ENCODE results near the gene IL36A. TPM values are rescaled to one million over a fixed set of nuclear protein-coding genes. Genes with fewer than 3 reads are reported as not detected.

The IL36A gene
- polyA plus RNA-seq, 1 donor (not counting 4 experiments of a cell fraction or from before 2014, with no cell fraction given): not detected

DNA sequence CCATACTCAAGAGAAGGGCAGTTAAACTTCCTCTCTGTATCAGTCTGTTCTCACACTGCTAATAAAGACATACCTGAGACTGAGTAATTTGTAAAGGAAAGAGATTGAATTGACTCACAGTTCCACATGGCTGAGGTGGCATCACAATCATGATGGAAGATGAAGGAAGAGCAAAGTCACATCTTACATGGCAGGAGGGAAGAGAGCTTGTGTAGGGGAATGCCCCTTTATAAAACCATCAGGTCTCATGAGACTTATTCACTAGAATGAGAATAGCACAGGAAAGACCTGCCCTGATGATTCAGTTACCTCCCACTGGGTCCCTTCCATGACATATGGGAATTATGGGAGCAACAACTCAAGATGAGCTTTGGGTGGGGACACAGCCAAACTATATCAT, 48.8 kb downstream of the IL36A start:
- Histone ChIP-seq H3K27ac (ENCODE audit: control insufficient read depth, insufficient read depth, low read length) (no peak overlapping the region), H2AFZ (ENCODE audit: control insufficient read depth, low read length) (no peak overlapping the region), H3K36me3 (ENCODE audit: control insufficient read depth in 2 of 2, extremely low read depth in 1 of 2, insufficient read depth in 2 of 2, low read length in 2 of 2) (no peaks in the 10 kb centered on the region), H3K4me2 (ENCODE audit: control insufficient read depth, extremely low read depth, insufficient read depth, low read depth, low read length) (no peak overlapping the region), H3K9me1 (ENCODE audit: control insufficient read depth, extremely low read depth, insufficient read depth, low read length) (no peaks in the 10 kb centered on the region), H3K9me3 (ENCODE audit: control insufficient read depth, low read depth, low read length) (peaks cover 8% of the 10 kb centered on the region), H3K79me2 (ENCODE audit: control insufficient read depth, insufficient read depth, low read length) (no peaks in the 10 kb centered on the region), H3K27me3 (ENCODE audit: control insufficient read depth, extremely low read depth, insufficient read depth, low read length) (no peaks in the 10 kb centered on the region), H3K4me1 (ENCODE audit: control insufficient read depth, extremely low read depth, insufficient read depth, low read length) (peaks cover 11% of the 10 kb centered on the region), H4K20me1 (ENCODE audit: control insufficient read depth, extremely low read depth, insufficient read depth, low read length) (no peaks in the 10 kb centered on the region), H3K9ac (ENCODE audit: control insufficient read depth, extremely low read depth, insufficient read depth, low read length) (no peak overlapping the region), H3K4me3 (ENCODE audit: control insufficient read depth in 2 of 3, extremely low read depth in 1 of 3, insufficient read depth in 2 of 3, low read depth in 1 of 3, low read length in 3 of 3) (no peak overlapping the region)
- TF ChIP-seq EZH2 (IDR thresholded peaks at IDR 0.05; ENCODE audit: low read length): no peak
- TF ChIP-seq, protein P1, sequence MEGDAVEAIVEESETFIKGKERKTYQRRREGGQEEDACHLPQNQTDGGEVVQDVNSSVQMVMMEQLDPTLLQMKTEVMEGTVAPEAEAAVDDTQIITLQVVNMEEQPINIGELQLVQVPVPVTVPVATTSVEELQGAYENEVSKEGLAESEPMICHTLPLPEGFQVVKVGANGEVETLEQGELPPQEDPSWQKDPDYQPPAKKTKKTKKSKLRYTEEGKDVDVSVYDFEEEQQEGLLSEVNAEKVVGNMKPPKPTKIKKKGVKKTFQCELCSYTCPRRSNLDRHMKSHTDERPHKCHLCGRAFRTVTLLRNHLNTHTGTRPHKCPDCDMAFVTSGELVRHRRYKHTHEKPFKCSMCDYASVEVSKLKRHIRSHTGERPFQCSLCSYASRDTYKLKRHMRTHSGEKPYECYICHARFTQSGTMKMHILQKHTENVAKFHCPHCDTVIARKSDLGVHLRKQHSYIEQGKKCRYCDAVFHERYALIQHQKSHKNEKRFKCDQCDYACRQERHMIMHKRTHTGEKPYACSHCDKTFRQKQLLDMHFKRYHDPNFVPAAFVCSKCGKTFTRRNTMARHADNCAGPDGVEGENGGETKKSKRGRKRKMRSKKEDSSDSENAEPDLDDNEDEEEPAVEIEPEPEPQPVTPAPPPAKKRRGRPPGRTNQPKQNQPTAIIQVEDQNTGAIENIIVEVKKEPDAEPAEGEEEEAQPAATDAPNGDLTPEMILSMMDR (optimal IDR thresholded peaks at IDR 0.05 in 1 of 3, IDR thresholded peaks at IDR 0.05 in 1 of 3, conservative IDR thresholded peaks at IDR 0.05 in 1 of 3; ENCODE audit: extremely low read depth in 1 of 3, insufficient read depth in 2 of 3, low read length in 3 of 3): no peak
- no peak for DNase-seq (ENCODE audit: low read depth, low spot score)
- no peak for FAIRE-seq
- dilution Hi-C loops (cut with MboI; ENCODE audit: extremely low pct_ligation_motif_present, low sequenced_read_pairs): no loop called here

DNA sequence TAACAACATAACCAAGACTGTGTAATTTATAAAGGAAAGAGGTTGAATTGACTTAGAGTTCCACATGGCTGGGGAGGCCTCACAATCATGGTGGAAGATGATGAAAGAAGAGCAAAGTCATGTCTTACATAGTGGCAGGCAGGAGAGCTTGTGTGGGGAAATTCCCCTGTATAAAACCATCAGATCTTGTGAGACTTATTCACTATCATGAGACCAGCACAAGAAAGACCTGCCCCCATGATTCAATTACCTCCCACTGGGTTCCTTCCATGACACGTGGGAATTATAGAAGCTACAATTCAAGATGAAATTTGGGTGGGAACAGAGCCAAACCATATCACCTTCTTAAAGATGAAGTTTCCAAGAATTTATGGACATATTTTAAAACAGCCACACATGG, 51.3 kb downstream of the IL36A start:
- Histone ChIP-seq H3K4me1 (ENCODE audit: control insufficient read depth, extremely low read depth, insufficient read depth, low read length) (peaks cover 18% of the 10 kb centered on the region), H3K9ac (ENCODE audit: control insufficient read depth, extremely low read depth, insufficient read depth, low read length) (no peak overlapping the region), H3K79me2 (ENCODE audit: control insufficient read depth, insufficient read depth, low read length) (no peaks in the 10 kb centered on the region), H3K4me2 (ENCODE audit: control insufficient read depth, extremely low read depth, insufficient read depth, low read depth, low read length) (no peak overlapping the region), H2AFZ (ENCODE audit: control insufficient read depth, low read length) (no peak overlapping the region), H3K4me3 (ENCODE audit: control insufficient read depth in 2 of 3, extremely low read depth in 1 of 3, insufficient read depth in 2 of 3, low read depth in 1 of 3, low read length in 3 of 3) (no peak overlapping the region), H3K9me3 (ENCODE audit: control insufficient read depth, low read depth, low read length) (peaks cover 8% of the 10 kb centered on the region), H3K27ac (ENCODE audit: control insufficient read depth, insufficient read depth, low read length) (no peak overlapping the region), H4K20me1 (ENCODE audit: control insufficient read depth, extremely low read depth, insufficient read depth, low read length) (no peaks in the 10 kb centered on the region), H3K36me3 (ENCODE audit: control insufficient read depth in 2 of 2, extremely low read depth in 1 of 2, insufficient read depth in 2 of 2, low read length in 2 of 2) (no peaks in the 10 kb centered on the region), H3K9me1 (ENCODE audit: control insufficient read depth, extremely low read depth, insufficient read depth, low read length) (no peaks in the 10 kb centered on the region), H3K27me3 (ENCODE audit: control insufficient read depth, extremely low read depth, insufficient read depth, low read length) (no peaks in the 10 kb centered on the region)
- dilution Hi-C loops (cut with MboI; ENCODE audit: extremely low pct_ligation_motif_present, low sequenced_read_pairs): no loop called here
- TF ChIP-seq EZH2 (IDR thresholded peaks at IDR 0.05; ENCODE audit: low read length): no peak
- FAIRE-seq (no peak), DNase-seq (ENCODE audit: low read depth, low spot score) (no peak)

DNA sequence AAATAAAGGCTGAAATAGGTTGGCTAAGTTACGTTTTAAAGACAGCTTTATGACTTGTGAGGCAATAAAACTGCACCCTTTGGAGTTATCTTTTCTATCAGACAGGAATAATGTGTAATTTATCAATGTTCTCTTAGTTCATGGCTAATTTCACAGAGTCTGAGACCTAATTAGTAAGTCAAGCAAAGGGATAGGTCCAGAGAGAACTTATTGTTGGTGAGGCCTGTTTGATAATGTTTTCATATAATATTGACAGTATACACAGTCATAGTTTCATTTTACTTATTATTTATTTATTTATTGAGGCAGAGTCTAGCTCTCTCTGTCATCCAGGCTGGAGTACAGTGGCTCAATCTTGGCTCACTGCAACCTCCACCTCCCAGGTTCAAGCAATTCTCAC, 51.9 kb downstream of the IL36A start:
- no peak overlapping the region for H3K9ac ChIP-seq (ENCODE audit: control insufficient read depth, extremely low read depth, insufficient read depth, low read length)
- H3K4me3 ChIP-seq (ENCODE audit: control insufficient read depth in 2 of 3, extremely low read depth in 1 of 3, insufficient read depth in 2 of 3, low read depth in 1 of 3, low read length in 3 of 3): no peak overlapping the region
- H3K9me1 ChIP-seq (ENCODE audit: control insufficient read depth, extremely low read depth, insufficient read depth, low read length): no peaks in the 10 kb centered on the region
- no peak for DNase-seq (ENCODE audit: low read depth, low spot score)
- peaks cover 18% of the 10 kb centered on the region for H3K4me1 ChIP-seq (ENCODE audit: control insufficient read depth, extremely low read depth, insufficient read depth, low read length)
- TF ChIP-seq, protein P1 (optimal IDR thresholded peaks at IDR 0.05 in 1 of 3, IDR thresholded peaks at IDR 0.05 in 1 of 3, conservative IDR thresholded peaks at IDR 0.05 in 1 of 3; ENCODE audit: extremely low read depth in 1 of 3, insufficient read depth in 2 of 3, low read length in 3 of 3): no peak
- no peak for TF ChIP-seq EZH2 (IDR thresholded peaks at IDR 0.05; ENCODE audit: low read length)
- peaks cover 8% of the 10 kb centered on the region for H3K9me3 ChIP-seq (ENCODE audit: control insufficient read depth, low read depth, low read length)
- no peaks in the 10 kb centered on the region for H3K79me2 ChIP-seq (ENCODE audit: control insufficient read depth, insufficient read depth, low read length)
- H3K27ac ChIP-seq (ENCODE audit: control insufficient read depth, insufficient read depth, low read length): no peak overlapping the region
- H3K36me3 ChIP-seq (ENCODE audit: control insufficient read depth in 2 of 2, extremely low read depth in 1 of 2, insufficient read depth in 2 of 2, low read length in 2 of 2): no peaks in the 10 kb centered on the region
- H4K20me1 ChIP-seq (ENCODE audit: control insufficient read depth, extremely low read depth, insufficient read depth, low read length): no peaks in the 10 kb centered on the region
- dilution Hi-C loops (cut with MboI; ENCODE audit: extremely low pct_ligation_motif_present, low sequenced_read_pairs): no loop called here
- no peak overlapping the region for H3K4me2 ChIP-seq (ENCODE audit: control insufficient read depth, extremely low read depth, insufficient read depth, low read depth, low read length)
- H2AFZ ChIP-seq (ENCODE audit: control insufficient read depth, low read length): no peak overlapping the region
- FAIRE-seq: no peak
- no peaks in the 10 kb centered on the region for H3K27me3 ChIP-seq (ENCODE audit: control insufficient read depth, extremely low read depth, insufficient read depth, low read length)
